HG03060 (cell line): ENCODE data around the gene VSIG10L.

ENCODE experiments used
- ATAC-seq: cut with Tn5 transposase; IDR thresholded peaks from one replicate; pipeline ENCODE4 v1.9.1; 2021; ENCODE audit warnings: low read depth, moderate number of reproducible peaks; ENCODE audit not compliant: unreplicated experiment

Gene VSIG10L

GRCh38 chr19:51365965-51366388 lies 24.0 kb upstream of the VSIG10L start, which contains the start of gene ETFB:
Gene ETFB, minus strand, starts transcription at chr19:51366388. Its CDS starts 62 bp downstream, at chr19:51366326.
- no peak for ATAC-seq

GRCh38 chr19:51365211-51365964 lies 23.4 kb upstream of the VSIG10L start:
- ATAC-seq: no peak

DNA sequence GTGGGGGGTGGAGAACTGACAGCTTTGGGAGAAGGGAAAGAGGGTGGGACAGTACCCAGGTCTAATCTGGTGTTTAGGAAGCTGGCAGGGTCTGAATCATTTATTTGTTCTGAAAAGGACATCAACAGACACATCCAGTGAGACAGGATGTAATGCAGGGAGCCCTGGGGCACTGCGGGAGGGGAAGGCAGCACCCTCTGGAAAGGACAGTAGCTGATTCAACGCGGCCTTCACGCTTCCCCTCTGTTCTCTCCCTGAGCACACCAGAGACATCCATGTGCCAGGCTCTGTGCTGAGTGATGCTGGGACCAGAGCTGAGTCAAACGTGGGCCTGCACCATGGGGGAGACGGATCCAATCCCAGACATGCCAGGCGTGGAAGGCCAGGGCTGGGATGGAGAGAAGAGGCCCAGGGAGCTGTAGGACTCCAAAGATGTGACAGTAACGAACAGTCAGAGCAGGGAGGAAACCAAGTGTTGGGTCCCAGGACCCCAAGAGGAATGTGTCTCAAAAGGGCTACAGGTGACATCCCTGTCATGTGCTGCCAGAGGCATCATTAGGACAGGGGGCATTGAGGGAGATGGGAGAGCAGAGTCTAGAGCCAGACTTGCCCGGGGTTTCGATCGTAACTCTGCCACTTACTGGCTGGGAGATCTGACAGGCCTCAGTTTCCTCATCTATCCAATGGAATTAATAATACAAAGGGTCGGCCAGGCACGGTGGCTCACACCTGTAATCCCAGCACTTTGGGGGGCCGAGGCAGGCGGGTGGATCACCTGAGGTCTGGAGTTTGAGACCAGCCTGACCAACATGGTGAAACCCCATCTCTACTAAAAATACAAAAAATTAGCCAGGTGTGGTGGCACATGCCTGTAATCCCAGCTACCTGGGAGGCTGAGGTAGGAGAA lies 22.5 kb upstream of the VSIG10L start:
- no peak for ATAC-seq

DNA sequence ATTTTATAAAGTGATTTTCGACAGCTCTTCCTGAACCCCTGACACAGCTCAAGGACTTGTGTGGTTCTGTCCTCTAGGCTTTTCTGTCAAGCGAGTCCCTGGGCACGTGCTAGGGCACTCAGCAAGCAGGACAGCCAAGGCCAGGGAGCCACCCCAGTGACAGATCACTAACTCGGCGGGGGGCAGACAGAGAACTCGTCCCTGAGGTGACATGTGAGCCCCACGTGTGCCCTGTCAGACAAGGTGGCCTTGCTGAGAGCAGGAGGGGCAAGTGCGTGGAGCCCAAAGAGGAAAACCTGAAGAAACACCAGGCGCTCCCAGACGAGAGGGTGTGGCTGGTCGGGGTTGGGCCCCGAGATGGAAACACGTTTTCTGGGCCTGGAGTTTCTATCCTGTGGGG lies 19.3 kb upstream of the VSIG10L start:
- ATAC-seq: no peak

GRCh38 chr19:51359294-51359693 lies 17.4 kb upstream of the VSIG10L start:
- ATAC-seq: no peak

GRCh38 chr19:51357952-51358351 lies 16.0 kb upstream of the VSIG10L start:
- ATAC-seq: no peak

DNA sequence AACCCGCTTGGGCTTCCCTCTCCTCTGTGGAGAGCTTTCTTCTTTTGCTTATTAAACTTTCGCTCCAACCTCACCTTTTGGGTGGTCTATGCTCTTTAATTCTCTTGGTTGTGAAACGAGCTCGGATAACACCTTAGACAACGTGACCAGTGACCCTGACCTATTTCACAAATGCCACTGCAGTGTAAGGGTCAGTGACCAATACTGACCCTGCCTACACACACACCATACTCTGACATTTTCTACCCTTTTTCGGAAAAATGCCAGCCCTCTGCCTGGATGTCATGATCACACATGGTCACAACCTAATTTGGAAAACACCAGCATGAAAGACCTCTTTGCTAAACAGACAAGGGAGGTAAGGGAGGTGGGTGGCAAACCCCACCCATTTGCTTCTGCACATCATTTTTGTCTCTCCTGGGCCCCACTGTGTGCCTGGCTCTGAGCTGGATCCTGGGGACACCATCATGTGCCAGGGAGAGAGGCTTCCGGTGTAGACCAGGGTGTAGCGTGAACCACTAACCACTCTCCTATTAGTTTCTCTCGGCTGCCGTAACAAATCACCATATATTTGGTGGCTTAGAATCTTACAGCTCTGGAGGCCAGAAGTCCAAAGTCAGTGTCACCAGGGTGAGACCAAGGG lies 14.3 kb upstream of the VSIG10L start:
- no peak for ATAC-seq

DNA sequence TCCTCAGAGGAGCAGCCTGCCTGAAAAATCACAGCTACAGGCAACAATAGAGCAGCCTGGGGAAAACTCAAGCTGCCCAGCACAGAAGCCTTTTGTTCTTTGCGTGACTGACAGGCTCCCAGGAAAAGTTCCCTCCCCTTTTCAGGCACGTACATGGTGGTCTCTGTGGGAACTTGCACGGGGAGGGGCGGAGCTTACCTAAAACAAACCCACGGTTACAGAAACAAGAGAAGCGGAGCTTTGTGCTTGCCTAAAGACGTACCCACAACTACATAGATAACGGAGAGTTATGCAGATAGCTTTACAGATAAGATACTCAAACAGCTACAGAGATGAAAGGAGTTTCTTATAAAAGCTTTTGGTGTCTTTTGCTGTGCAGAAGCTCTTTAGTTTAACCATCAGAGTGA lies 12.8 kb upstream of the VSIG10L start:
- no peak for ATAC-seq

DNA sequence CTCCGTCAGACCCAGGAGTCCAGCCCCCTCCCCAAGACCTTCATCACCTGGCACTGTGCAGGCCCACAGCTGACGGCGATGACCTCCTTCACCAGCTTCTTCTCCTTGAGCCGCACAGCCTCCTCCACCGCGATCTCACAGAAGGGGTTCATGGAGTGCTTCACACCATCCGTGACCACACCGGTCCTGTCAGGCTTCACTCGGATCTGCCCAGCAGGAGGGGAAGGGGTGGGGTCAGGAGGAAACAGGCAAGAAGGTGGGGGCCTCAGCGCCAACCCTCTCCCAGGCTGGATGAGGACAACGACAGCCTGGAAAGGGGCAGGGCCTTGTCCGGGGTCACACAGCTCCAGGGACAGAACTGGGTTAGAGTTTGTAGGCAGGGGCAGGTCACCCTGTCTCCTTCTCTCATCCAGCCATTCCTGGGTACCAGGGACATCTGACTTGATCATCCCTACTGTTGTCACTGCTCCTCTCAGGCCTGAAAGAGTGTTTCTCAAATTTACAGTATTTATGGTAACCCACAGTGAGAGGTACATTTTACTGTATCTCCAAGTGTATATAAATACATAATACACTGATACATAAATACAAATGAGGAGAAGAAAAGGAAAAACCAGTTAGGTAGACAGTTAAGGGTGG lies 12.3 kb upstream of the VSIG10L start:
- ATAC-seq: no peak

GRCh38 chr19:51352783-51353360 lies 10.9 kb upstream of the VSIG10L start:
- no peak for ATAC-seq

GRCh38 chr19:51351266-51351990 lies 9.5 kb upstream of the VSIG10L start:
- no peak for ATAC-seq

DNA sequence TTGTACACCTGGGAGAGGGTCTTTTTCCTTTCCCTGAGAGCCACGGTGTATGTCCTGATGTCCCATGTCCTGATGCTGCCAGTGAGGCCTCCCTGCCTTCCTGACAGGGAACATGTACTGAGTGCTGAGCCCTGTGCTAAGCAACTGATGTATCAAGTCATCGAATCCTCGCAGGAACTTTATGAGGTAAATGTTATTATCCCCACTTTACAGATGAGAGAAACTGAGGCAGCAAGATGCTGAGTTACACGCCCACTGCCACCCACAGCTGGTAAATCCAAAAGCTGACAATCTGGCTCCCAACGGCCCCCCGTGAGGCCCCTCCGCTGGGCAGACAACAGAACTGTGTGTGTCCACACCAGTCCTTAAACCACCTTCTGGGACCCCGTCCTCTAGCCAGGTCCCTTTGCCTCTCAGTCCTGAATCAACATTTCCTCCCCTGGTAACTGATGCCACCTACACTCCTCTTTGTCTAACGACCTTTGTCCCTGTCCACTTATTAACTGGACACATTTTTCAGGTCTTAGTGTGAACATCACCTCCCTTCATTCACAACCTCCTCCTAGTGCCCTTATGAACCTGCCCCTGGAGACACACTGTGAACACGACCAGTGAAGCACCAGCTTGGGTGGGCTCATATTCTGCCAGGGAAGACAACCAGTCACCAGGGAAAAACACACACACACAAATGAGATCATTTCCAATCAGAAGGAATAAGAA lies 5.4 kb upstream of the VSIG10L start:
- ATAC-seq: no peak

- ATAC-seq: no peak
Measured at GRCh38 chr19:51346742-51347141, 4.8 kb upstream of the VSIG10L start.

GRCh38 chr19:51345076-51345620 lies 3.2 kb upstream of the VSIG10L start:
- ATAC-seq: no peak

- no peak for ATAC-seq
Measured at GRCh38 chr19:51342631-51343569, 961 bp upstream of the VSIG10L start.

GRCh38 chr19:51341066-51341465 lies 873 bp downstream of the VSIG10L start:
- ATAC-seq: no peak
